Activated effector memory CD4-positive, alpha-beta T cell treated with Interleukin-2 at 50 U/mL for 16 hours (primary cell): Measurements from ENCODE around the gene SLAMF7.
"Not testable (repeated sequence)": the region's sequence is repeated elsewhere in the genome, so short reads cannot be mapped to it uniquely, and the experiment has no call there.

Source experiments
- DNase-seq: peaks from one replicate; pipeline ENCODE4 v3.0.0-alpha.2; 2020

SLAMF7 gene

DNA sequence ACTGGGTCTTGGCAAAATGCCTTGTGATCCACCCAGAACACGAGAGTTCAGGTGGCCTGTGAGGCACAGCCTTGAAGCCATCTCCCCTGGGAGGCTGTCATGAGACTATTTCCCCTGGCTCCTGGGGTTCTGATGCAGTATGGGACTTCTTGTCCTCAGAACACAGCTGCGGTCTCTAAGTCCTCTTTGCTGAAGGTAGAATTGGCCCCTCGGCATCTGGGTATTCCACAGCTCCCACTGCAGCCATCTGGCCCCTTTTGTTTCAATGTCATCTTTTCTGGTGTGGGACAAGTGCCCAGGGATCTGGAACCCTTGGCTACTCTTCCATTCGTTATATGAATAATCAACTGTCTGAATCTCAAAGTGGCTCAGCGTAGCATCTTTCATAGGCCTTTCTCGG, 39.9 kb downstream of the SLAMF7 start:
- DNase-seq, result no peak

DNA sequence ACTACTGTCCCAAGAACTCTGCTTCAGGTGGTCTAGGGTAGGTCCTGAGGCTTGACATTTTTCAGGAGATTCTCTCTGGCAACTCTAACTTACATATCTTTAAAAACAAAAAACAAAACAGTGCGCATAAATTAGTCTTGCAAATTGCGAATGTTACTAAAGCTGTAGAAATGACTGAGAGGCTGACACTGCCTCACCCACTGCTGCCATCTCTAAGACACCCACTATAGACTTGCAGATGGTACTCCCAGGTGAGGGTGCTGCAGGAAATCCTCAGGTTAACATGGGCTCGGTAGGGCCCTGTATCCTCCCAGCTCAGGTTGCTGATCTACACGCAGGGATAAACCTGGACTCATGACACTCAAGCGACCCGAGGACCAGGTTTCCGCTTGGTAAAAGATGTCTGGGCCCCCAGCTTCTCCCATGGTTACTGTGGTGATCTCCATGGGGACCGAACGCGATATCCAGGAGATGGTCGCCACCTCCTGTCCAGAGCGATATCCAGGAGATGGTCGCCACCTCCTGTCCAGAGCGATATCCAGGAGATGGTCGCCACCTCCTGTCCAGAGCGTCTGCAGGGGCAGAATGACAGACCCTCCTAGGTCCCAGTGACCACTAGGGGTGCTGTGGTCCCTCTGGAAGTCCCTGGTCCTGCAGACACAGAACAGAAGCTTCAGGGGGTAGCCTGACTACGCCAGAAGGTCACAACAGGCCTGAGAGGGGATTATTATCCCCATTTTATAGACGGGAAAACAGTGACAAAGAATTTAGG, 40.8 kb downstream of the SLAMF7 start:
- DNase-seq, result no peak

DNA sequence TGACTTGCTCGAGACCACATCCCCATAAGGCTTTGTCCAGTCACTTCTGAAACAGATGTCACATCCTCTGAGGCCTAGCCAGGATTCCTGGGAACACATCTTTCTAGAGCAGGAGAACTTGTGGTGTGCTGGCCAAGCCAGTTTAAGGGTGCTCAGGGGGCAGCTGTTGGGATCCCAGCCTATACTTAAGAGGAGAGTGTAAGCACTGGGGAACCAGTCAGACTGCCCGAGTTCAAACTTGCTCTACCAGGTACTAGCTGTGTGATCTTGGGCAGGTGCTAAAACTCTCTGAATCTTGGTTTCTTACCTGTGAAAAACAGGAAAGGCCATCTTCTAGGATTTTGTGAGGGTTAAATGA, 41.3 kb downstream of the SLAMF7 start:
- DNase-seq, result no peak

DNA sequence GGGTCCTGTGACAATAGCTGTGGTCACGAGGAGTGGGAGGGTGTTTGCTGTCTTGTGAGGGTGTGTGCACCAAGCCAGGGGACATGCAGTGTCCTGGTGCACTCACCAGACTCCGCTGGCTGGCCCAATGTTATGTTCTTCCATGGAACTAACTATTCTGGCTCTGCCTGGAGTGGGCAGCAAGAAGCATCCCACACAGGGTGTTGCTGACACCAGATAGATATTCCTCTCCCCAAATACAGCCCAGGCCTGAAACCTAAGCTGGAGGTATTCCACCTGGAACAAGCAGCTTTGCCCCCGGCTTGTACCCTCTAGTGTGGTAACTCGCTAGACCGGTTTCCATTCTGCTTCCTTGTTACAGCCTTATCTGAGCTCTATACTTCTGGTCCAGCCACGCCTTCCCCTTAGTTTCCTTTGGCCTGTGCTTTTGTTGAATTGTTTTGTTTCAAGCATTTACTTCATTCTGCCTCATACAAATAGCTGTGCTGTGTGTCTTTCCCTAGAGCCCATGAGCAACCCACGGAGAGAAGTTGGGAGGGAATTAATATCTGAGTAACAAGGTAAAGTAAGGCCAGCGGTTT, 42.2 kb downstream of the SLAMF7 start:
- no peak for DNase-seq

DNA sequence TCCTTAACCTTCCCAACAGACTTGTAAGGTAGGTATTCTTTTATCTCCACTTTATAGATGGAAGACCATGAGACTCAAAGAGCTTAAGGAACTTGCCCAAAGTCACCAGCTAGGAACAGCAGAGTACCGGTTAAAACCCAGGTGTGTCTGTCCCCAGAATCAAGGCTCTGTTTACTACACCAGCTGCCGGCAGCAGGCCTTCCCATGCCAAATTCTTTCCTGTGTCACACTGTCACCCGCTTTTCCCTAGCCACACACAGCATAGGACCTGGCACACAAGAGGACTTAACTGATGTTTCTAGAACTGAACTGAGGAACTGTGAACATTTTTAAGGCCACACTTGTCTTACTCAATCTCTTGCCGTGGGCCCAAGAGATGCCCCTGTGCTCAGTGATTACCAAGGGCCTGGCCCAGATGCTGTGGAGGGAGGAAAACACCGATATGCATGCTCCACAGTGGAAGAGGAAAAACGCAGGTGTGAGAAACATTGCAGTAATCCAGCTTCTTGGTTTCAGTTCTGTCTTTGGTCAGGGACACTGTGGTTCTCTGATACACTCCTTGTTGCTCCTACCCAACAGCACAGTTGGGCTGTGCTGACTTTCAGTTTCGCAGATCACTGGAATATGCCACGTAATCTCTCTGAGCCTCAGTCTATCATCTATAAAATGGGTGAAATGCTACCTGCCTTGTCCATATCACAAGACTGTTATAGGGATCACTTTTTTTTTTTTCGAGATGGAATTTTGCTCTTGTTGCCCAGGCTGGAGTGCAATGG, 43.1 kb downstream of the SLAMF7 start:
- DNase-seq, result no peak

DNA sequence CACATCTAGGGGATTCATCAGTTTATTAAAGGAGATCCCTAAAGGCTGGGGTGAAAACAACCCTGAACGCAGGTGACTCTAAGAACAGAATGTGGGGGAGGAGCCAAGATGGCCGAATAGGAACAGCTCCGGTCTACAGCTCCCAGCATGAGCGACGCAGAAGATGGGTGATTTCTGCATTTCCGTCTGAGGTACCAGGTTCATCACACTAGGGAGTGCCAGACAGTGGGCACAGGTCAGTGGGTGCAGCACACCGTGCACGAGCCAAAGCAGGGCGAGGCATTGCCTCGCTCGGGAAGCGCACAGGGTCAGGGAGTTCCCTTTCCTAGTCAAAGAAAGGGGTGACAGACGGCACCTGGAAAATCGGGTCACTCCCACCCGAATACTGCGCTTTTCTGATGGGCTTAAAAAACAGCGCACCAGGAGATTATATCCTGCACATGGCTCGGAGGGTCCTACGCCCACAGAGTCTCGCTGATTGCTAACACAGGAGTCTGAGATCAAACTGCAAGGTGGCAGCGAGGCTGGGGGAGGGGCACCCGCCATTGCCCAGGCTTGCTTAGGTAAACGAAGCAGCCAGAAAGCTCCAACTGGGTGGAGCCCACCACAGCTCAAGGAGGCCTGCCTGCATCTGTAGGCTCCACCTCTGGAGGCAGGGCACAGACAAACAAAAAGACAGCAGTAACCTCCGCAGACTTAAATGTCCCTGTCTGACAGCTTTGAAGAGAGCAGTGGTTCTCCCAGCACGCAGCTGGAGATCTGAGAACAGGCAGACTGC, 44.1 kb downstream of the SLAMF7 start:
- DNase-seq, result not testable (repeated sequence)

DNA sequence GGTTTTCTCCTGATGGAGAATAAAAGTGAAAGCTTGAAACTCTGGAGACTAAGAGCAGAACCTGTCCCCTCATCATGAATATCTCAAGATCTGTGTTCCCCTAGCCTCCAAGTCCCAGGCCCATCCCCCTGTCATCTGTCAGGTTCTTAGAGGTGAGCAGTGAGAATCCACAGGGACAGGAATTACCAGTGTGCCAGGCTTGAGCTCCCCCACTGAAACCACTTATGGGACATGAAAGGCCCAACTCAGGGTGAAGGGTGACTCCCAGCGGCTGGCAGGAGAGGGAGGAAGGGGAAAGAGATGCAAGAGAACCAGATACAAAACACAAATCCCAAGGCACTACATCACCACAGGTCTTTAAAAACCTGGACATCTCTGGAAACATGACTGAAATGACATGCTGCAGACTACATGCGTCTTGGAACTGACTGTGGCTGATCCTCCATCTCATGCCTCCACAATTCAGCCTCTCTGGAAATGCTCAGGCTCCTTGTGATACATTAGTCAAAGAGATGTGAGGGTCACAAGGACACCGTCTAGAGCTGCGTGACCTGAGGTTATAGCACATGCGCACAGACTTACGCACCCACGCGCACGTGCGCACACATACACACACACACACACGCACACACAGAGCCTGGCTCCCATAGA, 50.1 kb downstream of the SLAMF7 start:
- DNase-seq, result no peak

DNA sequence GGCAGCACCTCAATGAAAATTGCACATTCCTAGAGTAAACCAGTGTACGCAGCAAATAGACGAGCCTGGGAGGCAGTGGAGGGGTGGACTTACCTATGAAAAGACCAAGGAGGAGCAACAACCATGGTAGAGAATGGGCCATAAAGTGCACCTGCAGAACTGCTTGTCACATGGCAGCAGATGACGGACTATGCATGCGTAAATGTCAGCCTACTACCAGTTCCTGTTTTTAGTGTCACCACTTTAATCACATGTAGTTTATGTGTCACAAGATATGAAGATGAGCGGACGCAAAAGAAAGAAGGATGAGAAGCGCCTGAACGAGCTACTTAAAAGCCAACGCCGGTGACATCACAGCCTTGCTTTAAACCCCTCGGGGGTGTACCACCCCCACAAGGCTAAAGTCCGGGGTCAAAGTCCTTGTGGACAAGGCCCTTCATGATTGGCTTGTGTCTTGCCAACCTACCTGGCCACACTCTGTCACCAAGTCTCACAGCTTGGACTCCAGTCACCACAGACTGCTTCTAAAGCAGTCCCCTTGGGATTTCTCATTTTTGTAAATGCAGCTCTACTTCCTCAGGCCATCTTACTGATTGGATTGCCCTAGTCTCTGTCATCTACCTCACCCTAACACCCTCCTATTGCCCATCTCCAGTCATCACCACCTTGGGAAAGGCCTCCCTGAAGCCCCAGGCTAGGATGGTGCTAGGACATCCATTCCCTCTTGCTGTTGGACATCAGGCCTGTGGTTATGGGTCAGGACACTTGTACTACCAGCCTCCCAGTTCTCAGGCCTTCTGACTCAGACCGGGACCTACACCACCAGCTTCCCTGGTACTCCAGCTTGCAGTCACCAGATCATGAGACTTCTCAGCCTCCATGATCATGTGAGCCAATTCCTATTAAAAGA, 50.9 kb downstream of the SLAMF7 start:
- DNase-seq, result no peak

DNA sequence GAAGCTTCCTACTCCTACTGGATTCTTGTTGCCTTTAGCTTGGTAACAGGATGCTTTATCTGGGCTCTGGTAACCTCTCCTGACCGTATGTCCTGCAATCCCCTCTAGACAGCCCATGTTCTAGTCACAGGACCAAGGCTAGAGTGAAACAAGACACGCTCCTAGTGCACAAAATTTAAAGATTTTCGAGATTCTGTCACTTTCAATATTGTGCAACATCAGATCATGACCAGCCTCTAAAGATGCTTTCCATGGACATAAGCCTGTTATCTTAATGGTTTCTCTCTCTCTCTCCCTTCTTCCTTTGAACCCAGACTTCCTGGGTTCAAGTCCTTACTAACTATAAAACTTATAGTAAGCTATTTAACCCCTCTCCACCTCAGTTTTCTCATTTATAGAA, 55.3 kb downstream of the SLAMF7 start:
- DNase-seq, result no peak

DNA sequence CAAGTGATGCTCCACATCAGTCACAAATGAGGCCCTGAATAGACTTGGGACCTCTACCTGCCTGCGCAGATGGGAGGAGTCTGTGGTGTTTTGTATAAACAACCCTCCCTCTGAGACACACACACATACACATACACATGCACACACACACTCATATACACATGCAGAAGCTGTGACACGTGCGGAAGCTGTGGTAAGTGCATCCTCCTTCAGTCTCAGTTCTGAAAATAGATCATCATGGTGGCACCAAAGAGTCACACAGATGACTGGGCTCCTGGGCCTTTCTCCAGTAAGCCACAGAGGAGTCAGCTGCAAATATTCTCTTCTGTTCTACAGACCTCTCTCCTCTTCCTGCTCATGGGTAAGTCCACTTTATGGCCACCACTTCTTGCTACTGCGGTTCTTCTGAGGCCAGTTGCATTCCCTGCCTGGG, 56.9 kb downstream of the SLAMF7 start, which contains the start of gene LY9:
Gene LY9, plus strand, starts transcription at position 224 of the 433 bp plus-strand sequence. Its CDS starts 14 bp downstream, at position 238.
- DNase-seq, result peak; percentile 72

DNA sequence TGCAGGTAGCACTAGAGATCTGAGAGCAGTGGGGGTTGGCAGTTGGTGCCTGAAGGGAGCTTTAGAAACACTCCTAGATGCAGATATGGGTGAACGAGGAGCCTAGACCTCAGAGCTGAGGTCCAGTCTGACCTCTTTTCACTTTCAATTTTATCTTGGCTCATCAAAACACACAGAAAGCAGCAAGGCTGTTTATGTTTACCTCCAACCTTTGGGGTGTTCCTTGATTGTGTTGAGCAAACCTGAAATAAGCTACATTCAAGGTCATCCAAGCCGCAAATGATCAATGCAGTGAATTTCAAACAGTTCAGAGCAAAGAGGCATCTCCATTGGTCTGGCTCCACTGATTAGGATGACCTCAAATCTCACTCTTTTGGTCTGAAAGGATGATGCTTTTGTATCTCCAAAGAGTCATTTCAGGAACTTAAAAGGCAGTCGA, 58.2 kb downstream of the SLAMF7 start:
- DNase-seq, result no peak

DNA sequence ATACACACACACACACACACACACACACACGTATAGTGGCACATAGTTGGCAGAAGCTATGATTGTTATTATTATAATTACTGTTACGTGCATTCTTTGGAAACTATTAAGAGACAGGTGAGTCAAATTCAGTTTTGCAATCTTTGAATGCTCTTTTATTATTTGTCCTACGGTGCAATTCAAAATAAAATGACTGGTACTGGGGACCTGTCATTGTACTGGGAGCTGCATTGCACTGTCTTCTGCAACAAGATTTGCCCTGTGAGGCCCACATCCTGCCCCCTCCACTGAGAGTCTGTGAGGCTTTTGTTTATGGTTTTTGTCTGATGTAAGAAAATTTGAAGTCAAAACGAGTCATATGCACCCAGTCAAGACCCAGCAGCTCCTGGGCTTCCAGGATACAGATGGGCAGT, 58.8 kb downstream of the SLAMF7 start:
- peak; percentile 63 for DNase-seq

DNA sequence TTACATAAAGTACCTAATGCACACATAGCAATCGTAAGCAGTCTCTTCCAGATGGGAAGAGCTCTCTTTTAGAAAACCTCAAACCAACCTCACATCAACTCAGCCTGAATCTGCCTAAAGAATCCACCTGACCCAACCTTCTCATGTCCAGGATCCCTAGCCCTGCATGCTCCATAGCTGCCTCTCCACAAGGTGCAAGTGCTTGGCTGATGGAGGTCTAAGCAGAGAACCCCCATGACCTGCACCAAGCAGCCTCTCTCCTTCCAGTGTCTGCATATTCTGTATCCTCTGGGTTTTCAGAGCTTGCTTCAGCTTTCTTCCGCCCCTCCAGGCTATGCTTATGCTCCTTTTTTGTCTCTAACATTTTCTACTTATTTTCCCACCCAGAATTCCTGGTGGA, 59.4 kb downstream of the SLAMF7 start:
- no peak for DNase-seq

DNA sequence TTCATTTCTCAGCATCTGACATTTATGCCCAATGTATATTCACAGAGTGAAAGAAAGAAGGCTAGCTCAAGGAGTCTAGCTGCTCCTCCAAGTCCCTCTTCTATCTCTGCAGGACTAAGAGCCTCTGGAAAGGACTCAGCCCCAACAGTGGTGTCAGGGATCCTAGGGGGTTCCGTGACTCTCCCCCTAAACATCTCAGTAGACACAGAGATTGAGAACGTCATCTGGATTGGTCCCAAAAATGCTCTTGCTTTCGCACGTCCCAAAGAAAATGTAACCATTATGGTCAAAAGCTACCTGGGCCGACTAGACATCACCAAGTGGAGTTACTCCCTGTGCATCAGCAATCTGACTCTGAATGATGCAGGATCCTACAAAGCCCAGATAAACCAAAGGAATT, 60.6 kb downstream of the SLAMF7 start:
- no peak for DNase-seq

DNA sequence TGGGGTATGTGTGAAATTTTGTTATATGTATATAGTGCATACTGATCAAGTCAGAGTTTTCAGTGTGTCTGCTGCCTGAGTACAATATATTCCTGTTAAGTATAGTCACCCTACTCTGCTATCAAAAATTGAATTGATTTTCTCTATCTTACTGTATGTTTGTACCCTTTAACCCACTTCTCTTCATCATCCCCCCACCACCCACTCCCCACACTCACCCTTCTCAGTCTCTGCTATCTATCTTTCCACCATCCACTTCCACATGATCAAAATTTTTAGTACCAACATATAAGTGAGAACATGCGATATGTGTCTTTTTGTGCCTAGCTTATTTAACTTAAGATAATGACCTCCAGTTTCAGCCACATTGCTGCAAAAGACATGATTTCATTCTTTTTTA, 61.1 kb downstream of the SLAMF7 start:
- no peak for DNase-seq

DNA sequence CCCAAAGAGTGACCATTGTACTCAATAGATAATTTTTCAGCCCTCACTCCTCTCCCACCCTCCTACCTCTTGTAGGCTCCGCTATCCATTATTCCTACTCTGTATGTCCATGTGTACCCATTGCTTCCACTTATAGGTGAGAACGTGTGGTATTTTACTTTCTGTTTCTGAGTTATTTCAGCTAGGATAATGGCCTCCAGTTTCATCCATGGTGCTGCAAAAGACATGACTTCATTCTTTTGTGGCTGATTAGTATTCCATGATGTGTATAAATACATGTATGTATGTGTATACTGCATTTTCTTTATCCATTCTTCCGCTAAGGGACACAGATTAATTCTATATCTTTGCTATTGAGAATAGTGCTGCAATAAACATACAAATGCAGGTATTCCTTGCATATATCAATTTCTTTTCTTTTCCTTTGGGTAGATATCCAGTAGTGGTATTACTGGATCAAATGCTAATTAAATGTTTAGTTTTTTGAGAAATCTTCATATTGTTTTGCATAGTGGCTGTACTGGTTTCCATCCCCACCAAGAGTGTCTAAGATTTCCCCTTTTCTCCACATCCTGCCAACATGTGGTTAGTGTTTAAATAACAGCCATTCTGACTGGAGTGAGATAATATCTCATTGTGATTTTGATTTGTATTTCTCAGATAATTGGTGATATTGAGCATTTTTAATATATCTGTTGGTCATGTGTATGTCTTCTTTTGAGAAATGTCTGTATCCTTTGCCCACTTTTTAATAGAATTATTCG, 61.8 kb downstream of the SLAMF7 start:
- no peak for DNase-seq

DNA sequence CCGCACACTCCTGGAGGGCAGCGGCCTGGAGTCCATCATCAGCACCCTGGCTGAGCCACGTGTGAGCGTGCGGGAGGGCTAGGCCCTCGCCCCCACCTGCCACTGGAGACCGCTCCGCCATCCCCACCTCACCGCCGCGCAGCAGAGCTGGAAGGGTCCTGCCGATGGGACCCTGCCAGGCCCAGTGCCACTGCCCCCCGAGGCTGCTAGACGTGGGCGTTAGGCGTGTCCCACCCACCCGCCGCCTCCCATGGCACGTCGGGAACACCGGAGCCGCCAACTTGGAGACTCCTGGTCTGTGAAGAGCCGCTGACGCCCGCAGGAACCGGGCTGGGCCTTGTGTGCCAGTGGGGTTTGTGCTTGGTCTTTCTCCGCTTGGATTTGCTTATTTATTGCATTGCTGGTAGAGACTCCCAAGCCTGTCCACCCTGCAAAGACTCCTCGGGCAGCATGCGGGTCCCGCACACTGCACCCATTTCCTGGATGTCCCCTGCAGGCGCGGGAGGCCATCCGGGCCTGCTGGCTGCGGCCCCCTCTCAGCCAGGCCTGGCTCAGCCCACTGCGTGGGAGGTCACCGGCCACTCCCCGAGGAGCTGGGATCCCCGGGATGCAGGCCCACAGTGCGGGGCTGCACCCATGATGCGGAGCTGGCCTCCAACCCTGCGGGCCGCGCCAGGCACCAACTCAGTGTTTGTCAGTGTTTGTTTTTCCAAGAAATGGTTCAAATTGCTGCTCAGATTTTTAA, 63.0 kb downstream of the SLAMF7 start:
- no peak for DNase-seq
